Mesendoderm (in vitro differentiated cells): ENCODE data around the gene NPFF.

Experiments
- DNase-seq: peaks from one replicate; pipeline ENCODE4 v3.0.0; 2013
- H2AK5ac ChIP-seq: 2 replicates; pipeline ENCODE4 v1.6.1; 2013; ENCODE audit warnings: low read length, inconsistent platforms
- H2BK120ac ChIP-seq: 2 replicates; pipeline ENCODE4 v1.6.1; 2013; ENCODE audit warnings: low read depth, mild to moderate bottlenecking, low read length, moderate library complexity, mixed read lengths
- H2BK15ac ChIP-seq: replicated peaks from 2 replicates; pipeline ENCODE4 v1.6.1; 2013; ENCODE audit warnings: low read depth, mild to moderate bottlenecking, moderate library complexity
- H2BK5ac ChIP-seq: 2 replicates; pipeline ENCODE4 v1.6.1; 2013; ENCODE audit warnings: low read length, inconsistent platforms
- H3K18ac ChIP-seq: 2 replicates; pipeline ENCODE4 v1.6.1; 2013; ENCODE audit warnings: mild to moderate bottlenecking, low read length, mixed read lengths
- H3K23ac ChIP-seq: one replicate; pipeline ENCODE4 v1.6.1; 2013; ENCODE audit warnings: low read length
- H3K27ac ChIP-seq: 2 replicates; pipeline ENCODE4 v1.5.1; 2013; ENCODE audit warnings: low read depth, mild to moderate bottlenecking, inconsistent platforms, low read length, moderate library complexity
- H3K27me3 ChIP-seq: 2 replicates; pipeline ENCODE4 v1.6.1; 2013; ENCODE audit warnings: low read length, control low read depth, mild to moderate bottlenecking, inconsistent platforms; ENCODE audit not compliant: insufficient read depth, poor library complexity
- H3K36me3 ChIP-seq: 2 replicates; pipeline ENCODE4 v1.6.1; 2013; ENCODE audit warnings: low read length, inconsistent platforms; ENCODE audit not compliant: control insufficient read depth, insufficient read depth
- H3K4ac ChIP-seq: one replicate; pipeline ENCODE4 v1.6.1; 2013; ENCODE audit warnings: low read depth, mild to moderate bottlenecking, low read length, moderate library complexity
- H3K4me1 ChIP-seq: 2 replicates; pipeline ENCODE4 v1.6.1; 2013; ENCODE audit warnings: low read depth, low read length, inconsistent platforms; ENCODE audit not compliant: control insufficient read depth
- H3K4me2 ChIP-seq: 2 replicates; pipeline ENCODE4 v1.6.1; 2013; ENCODE audit warnings: low read length
- H3K4me3 ChIP-seq: 2 replicates; pipeline ENCODE4 v1.5.1; 2013; ENCODE audit warnings: mild to moderate bottlenecking, low read length
- H3K56ac ChIP-seq: one replicate; pipeline ENCODE4 v1.6.1; 2013; ENCODE audit warnings: low read length
- H3K79me1 ChIP-seq: 2 replicates; pipeline ENCODE4 v1.6.1; 2013; ENCODE audit warnings: low read length, inconsistent platforms
- H3K79me2 ChIP-seq: 2 replicates; pipeline ENCODE4 v1.6.1; 2013; ENCODE audit warnings: mild to moderate bottlenecking, low read length; ENCODE audit not compliant: control insufficient read depth, insufficient read depth
- H3K9ac ChIP-seq: 2 replicates; pipeline ENCODE4 v1.6.1; 2013; ENCODE audit warnings: low read length, inconsistent platforms
- H4K5ac ChIP-seq: one replicate; pipeline ENCODE4 v1.6.1; 2013; ENCODE audit warnings: low read length
- H4K8ac ChIP-seq: one replicate; pipeline ENCODE4 v1.6.1; 2013; ENCODE audit warnings: low read depth, mild to moderate bottlenecking, control low read depth, low read length, moderate library complexity
- WGBS: extraction: QIAGEN DNeasy Blood & Tissue Kit; methylation state at CpG from one replicate; pipeline ENCODE4 v1.1.7; 2013; ENCODE audit warnings: low lambda C conversion rate, missing lambda C conversion rate; ENCODE audit not compliant: insufficient coverage; ENCODE audit errors: extremely low coverage; 5-methylcytosine and 5-hydroxymethylcytosine counted together

NPFF gene

DNA sequence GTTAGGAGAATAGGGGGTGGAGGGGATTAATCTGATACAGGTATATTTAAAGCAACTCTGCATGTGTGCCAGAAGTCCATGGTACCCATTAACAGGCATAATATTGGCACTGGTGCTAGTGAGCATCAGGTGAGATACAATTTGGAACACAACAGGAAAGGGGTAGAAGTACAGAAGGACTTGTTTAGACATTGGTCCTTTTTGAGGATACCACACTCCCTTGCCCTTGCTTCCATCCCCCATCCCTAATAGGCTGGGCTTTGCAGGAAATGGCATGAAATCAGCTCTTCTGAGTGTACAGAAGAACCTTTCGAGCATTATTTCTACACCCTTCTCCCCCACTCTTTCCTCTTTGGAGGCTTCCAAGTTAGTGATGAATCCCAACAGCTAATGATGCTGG lies 39.0 kb downstream of the NPFF start:
- no peak overlapping the region for H4K8ac ChIP-seq
- H3K79me1 ChIP-seq, result peaks cover 30% of the 10 kb centered on the region
- no peak overlapping the region for H3K4me3 ChIP-seq
- no peak overlapping the region for H3K4me2 ChIP-seq
- no peak overlapping the region for H3K27ac ChIP-seq
- no peak overlapping the region for H3K18ac ChIP-seq
- no peak overlapping the region for H2BK15ac ChIP-seq
- H3K36me3 ChIP-seq, result peaks cover 52% of the 10 kb centered on the region
- peaks cover 37% of the 10 kb centered on the region for H3K79me2 ChIP-seq
- H3K27me3 ChIP-seq, result no peaks in the 10 kb centered on the region
- no peak overlapping the region for H3K4ac ChIP-seq
- no peak overlapping the region for H3K23ac ChIP-seq
- no CpG with 5 or more reads among the region's 1 CpG for WGBS
- peaks cover 2% of the 10 kb centered on the region for H3K4me1 ChIP-seq
- no peak overlapping the region for H3K9ac ChIP-seq
- H2AK5ac ChIP-seq, result no peak overlapping the region
- H2BK120ac ChIP-seq, result no peak overlapping the region
- H2BK5ac ChIP-seq, result no peak overlapping the region
- H4K5ac ChIP-seq, result no peak overlapping the region
- H3K56ac ChIP-seq, result no peak overlapping the region
- DNase-seq, result no peak

DNA sequence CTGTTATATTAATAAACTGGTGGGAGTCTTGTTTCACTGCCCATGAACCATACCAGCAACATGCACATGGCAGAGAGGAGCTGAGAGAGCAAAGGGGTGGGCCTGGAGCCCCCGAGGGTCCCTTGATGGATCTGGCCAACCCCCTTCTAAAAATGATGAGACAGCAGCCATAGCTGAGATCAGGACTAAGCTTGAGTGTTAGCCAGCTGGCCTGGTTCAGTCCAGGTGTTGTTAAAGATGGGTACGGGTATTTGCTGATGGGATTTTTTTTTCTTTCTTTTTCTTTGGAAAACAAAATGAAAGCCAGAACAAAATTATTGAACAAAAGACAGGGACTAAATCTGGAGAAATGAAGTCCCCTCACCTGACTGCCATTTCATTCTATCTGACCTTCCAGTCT lies 39.4 kb downstream of the NPFF start:
- no peak overlapping the region for H3K56ac ChIP-seq
- H3K18ac ChIP-seq, result no peak overlapping the region
- H4K5ac ChIP-seq, result no peak overlapping the region
- peaks cover 55% of the 10 kb centered on the region for H3K36me3 ChIP-seq
- no peak for DNase-seq
- H2BK15ac ChIP-seq, result no peak overlapping the region
- H2BK5ac ChIP-seq, result no peak overlapping the region
- H3K4ac ChIP-seq, result no peak overlapping the region
- no peak overlapping the region for H3K4me2 ChIP-seq
- WGBS, result no CpG with 5 or more reads among the region's 2 CpGs
- H3K27ac ChIP-seq, result no peak overlapping the region
- H2BK120ac ChIP-seq, result no peak overlapping the region
- no peak overlapping the region for H4K8ac ChIP-seq
- H2AK5ac ChIP-seq, result no peak overlapping the region
- H3K79me2 ChIP-seq, result peaks cover 40% of the 10 kb centered on the region
- peaks cover 33% of the 10 kb centered on the region for H3K79me1 ChIP-seq
- H3K4me3 ChIP-seq, result no peak overlapping the region
- H3K9ac ChIP-seq, result no peak overlapping the region
- no peak overlapping the region for H3K23ac ChIP-seq
- peaks cover 2% of the 10 kb centered on the region for H3K4me1 ChIP-seq
- no peaks in the 10 kb centered on the region for H3K27me3 ChIP-seq

DNA sequence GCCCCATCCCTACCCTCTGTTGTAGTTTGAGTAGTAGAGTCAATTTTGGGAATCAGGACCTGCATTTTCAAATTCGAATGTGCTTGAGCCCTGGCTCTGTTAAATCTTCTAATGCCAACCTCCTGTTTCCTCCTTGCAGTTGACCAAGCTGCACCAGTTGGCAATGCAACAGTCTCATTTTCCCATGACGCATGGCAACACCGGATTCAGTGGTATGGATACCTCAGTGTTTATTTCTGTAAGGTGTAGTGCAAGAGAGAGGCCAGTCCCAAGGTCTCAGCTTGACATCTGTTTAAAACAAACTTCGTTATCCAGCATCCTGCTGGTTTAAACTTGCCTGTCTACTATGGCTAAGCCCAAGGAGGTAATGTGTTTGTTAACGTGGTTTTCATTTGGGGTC lies 40.2 kb downstream of the NPFF start:
- Histone ChIP-seq H3K79me1 (peaks cover 36% of the 10 kb centered on the region), H3K4ac (no peak overlapping the region), H3K27ac (no peak overlapping the region), H3K23ac (no peak overlapping the region), H2AK5ac (no peak overlapping the region), H3K9ac (no peak overlapping the region), H3K4me2 (no peak overlapping the region), H3K27me3 (no peaks in the 10 kb centered on the region), H2BK15ac (no peak overlapping the region), H2BK120ac (no peak overlapping the region), H3K79me2 (peaks cover 43% of the 10 kb centered on the region), H3K4me3 (no peak overlapping the region), H3K36me3 (peaks cover 59% of the 10 kb centered on the region), H2BK5ac (no peak overlapping the region), H3K18ac (no peak overlapping the region), H3K56ac (no peak overlapping the region), H4K5ac (no peak overlapping the region), H4K8ac (no peak overlapping the region), H3K4me1 (peaks cover 2% of the 10 kb centered on the region)
- DNase-seq, result no peak
- WGBS, result no CpG with 5 or more reads among the region's 5 CpGs

DNA sequence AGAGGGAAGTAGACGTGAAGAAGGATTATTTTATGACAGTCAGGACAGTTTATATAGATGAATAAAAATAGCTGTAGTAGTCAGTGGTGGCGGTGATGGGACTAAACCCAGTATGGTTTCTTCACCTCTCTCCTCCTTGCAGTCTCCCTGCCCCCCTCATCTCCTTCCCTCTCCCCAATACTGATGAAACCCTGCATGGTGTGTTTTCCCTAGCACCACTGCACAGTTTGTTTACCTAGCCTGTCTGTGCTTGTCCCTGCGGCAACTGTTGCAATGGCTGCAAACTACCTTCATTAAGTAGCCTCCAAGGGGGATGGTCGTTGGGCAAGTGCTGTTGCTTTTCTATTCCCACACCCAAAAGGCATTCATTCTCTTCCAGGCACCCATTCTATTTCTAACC lies 40.6 kb downstream of the NPFF start:
- H3K4me3 ChIP-seq, result no peak overlapping the region
- DNase-seq, result no peak
- peaks cover 58% of the 10 kb centered on the region for H3K36me3 ChIP-seq
- no peak overlapping the region for H3K18ac ChIP-seq
- no peak overlapping the region for H3K4me2 ChIP-seq
- no peak overlapping the region for H2BK15ac ChIP-seq
- H4K5ac ChIP-seq, result no peak overlapping the region
- H3K56ac ChIP-seq, result no peak overlapping the region
- H3K27me3 ChIP-seq, result no peaks in the 10 kb centered on the region
- H3K4me1 ChIP-seq, result peaks cover 2% of the 10 kb centered on the region
- peaks cover 41% of the 10 kb centered on the region for H3K79me2 ChIP-seq
- no CpG with 5 or more reads among the region's 4 CpGs for WGBS
- no peak overlapping the region for H3K23ac ChIP-seq
- H4K8ac ChIP-seq, result no peak overlapping the region
- no peak overlapping the region for H3K9ac ChIP-seq
- no peak overlapping the region for H2BK5ac ChIP-seq
- H3K79me1 ChIP-seq, result peaks cover 35% of the 10 kb centered on the region
- no peak overlapping the region for H2BK120ac ChIP-seq
- no peak overlapping the region for H3K27ac ChIP-seq
- H3K4ac ChIP-seq, result no peak overlapping the region
- no peak overlapping the region for H2AK5ac ChIP-seq

DNA sequence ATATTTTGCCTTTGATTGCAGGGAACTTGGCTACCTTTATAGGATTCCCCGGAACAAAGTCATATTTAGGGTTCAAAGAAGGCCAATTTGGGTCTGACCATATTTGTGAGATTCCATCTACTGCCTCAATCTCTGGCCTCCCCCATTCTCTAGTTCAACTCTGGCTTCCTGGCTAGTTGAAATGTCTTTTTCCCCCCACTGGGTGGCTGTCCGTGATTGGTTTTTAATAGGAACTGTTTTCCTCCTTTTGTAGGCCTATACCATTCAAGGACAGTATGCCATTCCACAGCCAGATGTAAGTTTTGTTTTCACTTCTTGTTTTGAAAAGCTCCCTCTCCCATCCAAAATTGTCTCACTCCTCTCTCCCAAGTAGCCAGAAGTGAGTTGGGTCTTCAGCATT lies 41.6 kb downstream of the NPFF start:
- H3K4me1 ChIP-seq, result peaks cover 2% of the 10 kb centered on the region
- WGBS, result no CpG with 5 or more reads among the region's 2 CpGs

DNA sequence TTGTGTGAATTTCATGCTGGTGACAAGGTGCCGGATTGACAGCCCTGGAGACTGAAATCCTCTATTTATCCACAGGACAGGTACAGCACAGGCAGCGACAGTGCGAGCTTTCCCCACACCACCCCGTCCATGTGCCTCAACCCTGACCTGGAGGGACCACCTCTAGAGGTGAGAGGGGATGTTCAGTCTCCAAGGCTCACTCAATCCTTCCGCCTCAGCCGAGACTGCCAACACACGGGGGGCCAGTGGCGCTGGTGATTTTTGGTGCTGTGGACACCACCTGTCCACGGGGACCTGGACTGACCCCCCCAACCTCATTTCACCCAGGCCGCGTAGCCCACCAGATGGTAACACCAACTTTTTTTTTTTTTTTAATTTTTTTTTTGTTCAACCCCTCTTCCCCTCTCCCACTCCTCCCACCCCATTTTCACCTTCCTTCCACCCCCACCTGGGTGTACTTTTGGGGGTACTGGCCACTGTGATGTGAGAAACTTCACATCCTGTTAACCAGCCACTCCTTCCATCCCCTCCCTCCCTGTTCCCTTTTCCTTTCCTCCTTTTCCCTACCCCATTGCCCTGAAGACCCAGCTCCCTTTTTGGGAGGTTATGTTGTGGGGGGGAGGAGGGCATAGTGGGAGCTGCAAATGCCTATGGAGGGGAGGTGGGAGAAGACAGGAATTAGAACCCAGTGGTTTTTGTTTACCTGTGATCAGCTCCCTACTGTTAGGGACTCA lies 42.4 kb downstream of the NPFF start:
- Histone ChIP-seq H3K27me3 (no peaks in the 10 kb centered on the region), H3K4me1 (peaks cover 2% of the 10 kb centered on the region), H4K5ac (no peak overlapping the region), H2AK5ac (no peak overlapping the region), H3K36me3 (peaks cover 62% of the 10 kb centered on the region), H3K79me1 (peaks cover 35% of the 10 kb centered on the region), H3K9ac (no peak overlapping the region), H3K27ac (no peak overlapping the region), H4K8ac (no peak overlapping the region), H3K56ac (no peak overlapping the region), H3K79me2 (peaks cover 48% of the 10 kb centered on the region), H3K18ac (no peak overlapping the region), H3K4me2 (no peak overlapping the region), H2BK5ac (no peak overlapping the region), H3K4me3 (no peak overlapping the region), H3K23ac (no peak overlapping the region), H2BK15ac (no peak overlapping the region), H3K4ac (no peak overlapping the region), H2BK120ac (no peak overlapping the region)
- DNase-seq, result no peak
- no CpG with 5 or more reads among the region's 11 CpGs for WGBS

More for the DNA sequence above, 41.6 kb downstream of the NPFF start:
- Histone ChIP-seq H4K5ac (no peak overlapping the region), H3K4me3 (no peak overlapping the region), H3K18ac (no peak overlapping the region), H3K4ac (no peak overlapping the region), H3K79me2 (peaks cover 43% of the 10 kb centered on the region), H3K56ac (no peak overlapping the region), H2BK120ac (no peak overlapping the region), H3K27ac (no peak overlapping the region), H3K23ac (no peak overlapping the region), H3K4me2 (no peak overlapping the region), H2BK15ac (no peak overlapping the region), H3K79me1 (peaks cover 35% of the 10 kb centered on the region), H3K27me3 (no peaks in the 10 kb centered on the region), H2AK5ac (no peak overlapping the region), H2BK5ac (no peak overlapping the region), H3K9ac (no peak overlapping the region), H4K8ac (no peak overlapping the region), H3K36me3 (peaks cover 59% of the 10 kb centered on the region)
- DNase-seq, result no peak
